ENCODE results near the gene KLHL22. TPM values are rescaled to one million over a fixed set of nuclear protein-coding genes. Genes with fewer than 3 reads are reported as not detected.

Gene KLHL22
- total RNA-seq, 1 donor, result 36.9 TPM

- TF ChIP-seq CTCF (IDR thresholded peaks at IDR 0.05; ENCODE audit: extremely low read depth, low read depth, low read length), result no peak
- H3K4me1 ChIP-seq (ENCODE audit: insufficient read depth, low read length), result peaks cover 16% of the 10 kb centered on the region
These were observed 70.5 kb downstream of the KLHL22 start for GRCh38 chr22:20424932-20425565.

DNA sequence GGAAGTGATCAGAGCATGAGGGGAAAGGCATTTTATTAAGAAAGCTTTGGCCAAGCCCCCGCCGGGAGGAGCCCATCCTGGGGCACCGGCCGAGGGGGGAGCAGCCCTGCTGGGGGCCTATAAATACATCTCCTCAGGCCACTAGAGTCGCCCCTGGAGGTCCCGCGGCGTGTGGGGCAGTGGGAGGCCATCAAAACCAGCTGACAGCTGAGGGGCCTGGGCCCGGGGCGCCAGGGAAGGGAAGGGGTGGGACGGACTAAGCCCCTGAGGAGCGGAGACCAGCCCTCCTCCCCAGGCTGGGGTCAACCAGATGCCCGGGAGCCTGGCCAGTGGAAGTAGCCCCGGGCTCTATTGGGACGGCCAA is 71.0 kb downstream of the KLHL22 start:
- H2AFZ ChIP-seq (ENCODE audit: low read length), result no peak overlapping the region
- DNase-seq (ENCODE audit: insufficient read length, low spot score, missing footprints), result peak; percentile 92
- H3K9me3 ChIP-seq (ENCODE audit: low read depth, low read length), result no peaks in the 10 kb centered on the region
- TF ChIP-seq CTCF (IDR thresholded peaks at IDR 0.05; ENCODE audit: extremely low read depth, low read depth, low read length), result no peak
- peaks cover 1% of the 10 kb centered on the region for H3K79me2 ChIP-seq (ENCODE audit: insufficient read depth, low read length)
- no peaks in the 10 kb centered on the region for H3K27me3 ChIP-seq (ENCODE audit: insufficient read depth, low read length)
- no peak overlapping the region for H3K27ac ChIP-seq (ENCODE audit: low read depth, low read length)
- H4K20me1 ChIP-seq (ENCODE audit: insufficient read depth, low read length), result peaks cover 27% of the 10 kb centered on the region
- H3K4me2 ChIP-seq (ENCODE audit: insufficient read depth, low read length), result no peak overlapping the region
- H3K4me1 ChIP-seq (ENCODE audit: insufficient read depth, low read length), result peaks cover 16% of the 10 kb centered on the region
- peaks cover 29% of the 10 kb centered on the region for H3K36me3 ChIP-seq (ENCODE audit: insufficient read depth, low read length)
- H3K4me3 ChIP-seq (ENCODE audit: insufficient read depth, low read length), result no peak overlapping the region

More at GRCh38 chr22:20424932-20425565, 70.5 kb downstream of the KLHL22 start:
- peaks cover 3% of the 10 kb centered on the region for H3K79me2 ChIP-seq (ENCODE audit: insufficient read depth, low read length)
- H3K4me2 ChIP-seq (ENCODE audit: insufficient read depth, low read length), result no peak overlapping the region
- peaks cover 30% of the 10 kb centered on the region for H4K20me1 ChIP-seq (ENCODE audit: insufficient read depth, low read length)
- H3K27ac ChIP-seq (ENCODE audit: low read depth, low read length), result no peak overlapping the region
- no peaks in the 10 kb centered on the region for H3K9me3 ChIP-seq (ENCODE audit: low read depth, low read length)
- H2AFZ ChIP-seq (ENCODE audit: low read length), result no peak overlapping the region
- no peak overlapping the region for H3K4me3 ChIP-seq (ENCODE audit: insufficient read depth, low read length)
- peaks cover 29% of the 10 kb centered on the region for H3K36me3 ChIP-seq (ENCODE audit: insufficient read depth, low read length)
- no peaks in the 10 kb centered on the region for H3K27me3 ChIP-seq (ENCODE audit: insufficient read depth, low read length)
- peak; percentile 97 for DNase-seq (ENCODE audit: insufficient read length, low spot score, missing footprints)

DNA sequence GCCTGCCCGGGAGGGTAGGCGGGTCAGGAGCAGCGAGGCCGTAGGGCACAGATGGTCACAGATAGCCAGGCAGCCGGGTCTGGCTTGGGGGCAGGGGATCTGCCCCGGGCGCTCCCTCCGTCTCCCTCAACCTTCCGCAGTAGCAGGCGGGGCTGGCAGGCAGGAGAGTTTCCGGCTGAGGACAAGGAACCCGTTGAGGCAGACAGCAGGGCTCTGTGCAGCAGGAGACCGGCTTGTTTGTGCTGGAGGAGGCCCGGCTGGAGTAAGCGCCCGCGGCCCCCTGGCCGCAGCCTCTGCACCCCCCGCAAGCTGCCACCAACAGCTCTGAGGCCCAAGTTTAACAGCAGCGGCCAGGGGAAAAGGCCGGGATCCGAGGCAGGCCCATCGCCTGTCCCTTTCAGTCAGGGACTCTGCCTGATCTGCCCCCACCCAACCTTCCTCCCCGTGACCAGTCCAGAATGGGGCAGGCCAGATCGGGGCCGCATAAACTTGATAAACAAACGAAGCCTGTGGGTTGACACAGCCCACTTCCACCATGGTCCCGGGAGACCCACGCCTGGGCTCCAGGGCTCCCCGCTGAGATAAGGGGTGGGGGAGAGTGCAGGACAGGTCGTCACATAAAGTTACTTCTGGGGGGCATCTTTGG is 71.6 kb downstream of the KLHL22 start:
- no peak overlapping the region for H3K27ac ChIP-seq (ENCODE audit: low read depth, low read length)
- no peak overlapping the region for H2AFZ ChIP-seq (ENCODE audit: low read length)
- peaks cover 16% of the 10 kb centered on the region for H3K4me1 ChIP-seq (ENCODE audit: insufficient read depth, low read length)
- H3K9me3 ChIP-seq (ENCODE audit: low read depth, low read length), result no peaks in the 10 kb centered on the region
- H3K4me3 ChIP-seq (ENCODE audit: insufficient read depth, low read length), result no peak overlapping the region
- peaks cover 26% of the 10 kb centered on the region for H3K36me3 ChIP-seq (ENCODE audit: insufficient read depth, low read length)
- peak; percentile 94 for DNase-seq (ENCODE audit: insufficient read length, low spot score, missing footprints)
- no peak overlapping the region for H3K4me2 ChIP-seq (ENCODE audit: insufficient read depth, low read length)
- no peaks in the 10 kb centered on the region for H3K79me2 ChIP-seq (ENCODE audit: insufficient read depth, low read length)
- H3K27me3 ChIP-seq (ENCODE audit: insufficient read depth, low read length), result no peaks in the 10 kb centered on the region
- H4K20me1 ChIP-seq (ENCODE audit: insufficient read depth, low read length), result peaks cover 27% of the 10 kb centered on the region
- TF ChIP-seq CTCF (IDR thresholded peaks at IDR 0.05; ENCODE audit: extremely low read depth, low read depth, low read length), result no peak
